HG03342 (cell line): ENCODE measurements around the gene ERCC4.

Experiments used
- ATAC-seq: cut with Tn5 transposase; IDR thresholded peaks from one replicate; pipeline ENCODE4 v1.9.1; 2021; ENCODE audit warnings: mild to moderate bottlenecking, moderate library complexity; ENCODE audit not compliant: unreplicated experiment

The ERCC4 gene

DNA sequence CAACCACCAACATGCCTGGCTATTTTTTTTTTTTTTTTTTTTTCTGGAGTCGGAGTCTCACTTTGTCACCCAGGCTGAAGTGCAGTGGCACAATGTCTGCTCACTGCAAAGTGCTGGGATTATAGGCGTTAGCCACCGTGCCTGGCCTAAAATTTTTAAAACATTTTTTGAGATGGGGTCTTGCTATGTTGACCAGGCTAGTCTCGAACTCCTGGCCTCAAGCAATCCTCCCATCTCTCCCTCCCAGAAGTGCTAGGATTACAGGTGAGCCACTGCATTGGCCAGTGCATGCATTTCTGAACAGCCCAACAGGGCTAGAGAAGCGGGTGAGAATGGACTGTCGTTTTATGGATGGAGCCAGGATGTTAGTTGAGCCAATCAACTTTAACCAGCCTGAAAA, 72.4 kb downstream of the ERCC4 start:
- no peak for ATAC-seq

GRCh38 chr16:13992976-13993375, 73.0 kb downstream of the ERCC4 start:
- no peak for ATAC-seq

GRCh38 chr16:13994239-13995106, 74.5 kb downstream of the ERCC4 start:
- no peak for ATAC-seq

DNA sequence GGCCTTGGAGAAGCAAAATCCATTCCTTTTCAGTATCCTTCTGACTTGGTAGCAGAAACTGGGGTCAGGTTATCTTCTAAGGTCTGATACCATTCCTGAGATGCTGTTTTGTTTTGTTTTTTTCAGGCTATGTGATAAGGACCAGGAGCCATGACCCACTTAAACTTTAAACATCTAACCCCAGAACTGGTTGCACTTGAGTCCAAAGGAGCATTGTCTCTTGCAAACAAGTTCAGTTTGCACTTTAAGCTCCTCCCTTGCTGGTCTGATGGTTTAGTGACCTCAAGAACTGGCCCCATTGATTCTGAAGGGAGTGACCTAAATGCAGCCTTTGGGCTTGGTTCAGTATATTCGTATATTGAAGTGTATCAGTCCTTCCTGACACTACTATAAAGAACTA, 75.2 kb downstream of the ERCC4 start:
- ATAC-seq, result no peak

- no peak for ATAC-seq
These were observed 76.9 kb downstream of the ERCC4 start for GRCh38 chr16:13996778-13997288.

GRCh38 chr16:13997526-13997925, 77.6 kb downstream of the ERCC4 start:
- ATAC-seq, result no peak

DNA sequence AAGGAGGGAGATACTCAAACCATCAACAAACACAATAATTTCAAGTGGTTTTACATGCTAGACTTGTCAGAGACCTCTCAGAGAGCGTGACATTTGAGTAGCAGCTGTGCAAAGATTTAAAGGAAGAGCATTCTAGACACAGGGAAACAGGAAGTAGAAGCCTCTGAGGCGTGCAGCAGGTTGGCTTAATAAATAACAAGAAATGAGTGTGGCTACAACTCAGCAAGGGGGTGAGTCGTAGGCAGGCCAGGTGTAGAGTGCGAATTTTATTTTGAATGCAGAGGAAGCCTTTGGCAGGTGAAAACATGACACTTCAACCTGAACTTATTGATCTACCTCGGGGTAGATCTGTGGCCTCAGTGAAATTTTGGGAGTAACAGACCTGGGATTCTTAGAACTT, 78.0 kb downstream of the ERCC4 start:
- peak; percentile 83 for ATAC-seq

DNA sequence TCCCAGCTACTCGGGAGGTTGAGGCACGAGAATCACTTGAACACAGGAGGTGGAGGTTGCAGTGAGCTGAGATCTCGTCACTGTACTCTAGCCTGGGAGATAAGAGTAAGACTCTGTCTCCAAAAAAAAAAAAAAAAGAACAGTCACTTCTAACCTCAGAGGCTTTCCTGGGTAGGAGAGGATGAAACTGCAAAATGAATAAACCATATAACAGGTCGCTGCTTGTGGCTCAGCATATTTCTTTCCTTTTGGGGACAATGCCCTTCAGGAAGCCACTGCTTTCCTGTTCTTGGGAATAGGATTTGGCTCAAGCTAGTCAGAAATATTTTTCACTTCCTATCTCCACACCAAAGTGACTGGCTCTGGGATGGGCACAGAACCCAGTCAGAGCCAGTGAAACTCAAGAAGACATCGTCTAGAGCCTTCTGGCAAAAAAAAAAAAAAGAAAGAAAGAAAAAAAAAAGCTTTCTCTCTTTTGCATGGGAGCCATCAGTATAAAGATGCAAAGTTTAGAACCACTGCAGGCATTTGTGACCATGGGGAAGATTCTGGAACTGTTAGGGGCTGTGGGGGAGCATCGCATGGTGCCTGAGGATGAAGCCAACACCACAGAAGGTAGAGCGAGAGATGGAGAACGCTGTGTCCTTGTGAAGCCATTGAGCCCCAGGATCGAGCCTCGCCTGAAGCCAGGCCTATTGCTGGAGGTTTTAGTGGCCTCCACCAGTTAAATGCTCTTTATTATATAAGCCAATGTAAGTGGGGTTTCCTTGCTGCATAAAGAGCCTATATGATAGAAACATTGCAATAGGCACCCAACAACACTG, 79.3 kb downstream of the ERCC4 start:
- ATAC-seq, result no peak

DNA sequence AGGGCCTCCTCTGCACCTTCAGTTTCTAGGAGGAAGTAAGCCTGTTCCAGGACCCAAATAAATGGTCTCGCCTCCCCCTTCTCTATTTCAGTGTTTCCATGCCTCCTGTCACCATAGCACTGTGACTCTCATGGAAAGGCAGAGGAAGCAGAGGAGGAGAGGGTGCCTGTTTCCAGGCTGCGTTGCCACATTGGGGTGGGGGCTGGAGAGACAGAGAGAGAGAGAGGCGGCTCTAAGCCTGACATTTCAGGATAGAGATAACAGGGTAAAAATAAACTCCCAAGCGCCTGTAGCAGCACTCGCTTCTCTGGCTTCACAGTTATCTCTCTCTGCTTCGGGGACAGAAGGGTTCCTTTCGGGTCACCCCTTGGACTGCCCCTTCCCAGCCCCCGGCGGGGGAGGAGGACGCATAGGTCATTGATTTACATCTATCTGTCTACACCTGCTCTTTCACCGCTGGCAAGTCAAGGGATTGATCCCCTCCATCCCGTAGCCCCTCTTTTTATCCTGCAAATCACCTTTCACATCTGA, 80.0 kb downstream of the ERCC4 start:
- ATAC-seq, result no peak

DNA sequence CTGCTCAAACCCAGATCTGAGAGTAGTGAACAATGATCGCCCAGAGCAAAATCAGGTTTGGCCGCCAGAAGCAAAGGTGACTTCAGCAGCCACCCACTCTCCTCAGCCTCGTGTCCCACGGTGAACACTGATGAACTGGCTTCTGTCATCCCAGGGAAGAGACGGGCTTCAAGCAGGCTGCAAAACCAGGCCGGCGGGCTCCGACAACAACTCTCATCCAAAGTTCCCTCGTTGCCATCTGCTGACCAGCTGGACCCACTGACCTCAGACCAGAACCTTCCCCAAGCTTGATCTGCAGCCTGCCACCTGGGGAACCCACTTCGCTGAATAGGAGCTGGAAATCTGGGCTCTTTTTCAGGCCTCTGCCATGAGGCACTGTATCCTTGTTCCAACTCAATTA, 81.6 kb downstream of the ERCC4 start:
- ATAC-seq, result no peak
